NB4 (cell line): Measurements from ENCODE around the gene CD1D.

Experiments
- TF ChIP-seq, protein P1 (sequence below): IDR thresholded peaks from one replicate; pipeline ENCODE4 v1.5.1; 2012; ENCODE audit warnings: low read depth, low read length
- TF ChIP-seq, protein P2 (sequence below): IDR thresholded peaks from 2 replicates; pipeline ENCODE4 v1.6.1; 2011; ENCODE audit warnings: low read depth, low read length

DNA sequence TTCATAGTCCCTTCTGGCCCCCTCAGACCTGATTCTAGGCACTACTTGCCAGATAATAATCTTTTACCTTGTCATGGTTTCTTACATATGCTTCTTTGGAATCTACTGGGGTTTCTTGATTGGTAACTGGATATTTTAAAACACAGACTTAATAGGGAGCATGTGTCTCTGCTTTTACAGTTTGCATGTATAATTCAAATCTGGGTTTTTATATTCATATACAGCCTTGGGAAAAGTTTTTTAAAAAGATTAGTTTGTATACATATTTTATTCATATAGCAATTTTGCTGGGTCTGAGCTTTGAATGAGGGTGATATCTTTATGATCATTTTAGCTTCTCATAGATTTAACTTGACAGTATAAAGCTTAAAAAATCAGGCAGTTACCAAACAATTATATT is 21.1 kb upstream of the CD1D start:
- TF ChIP-seq, protein P1, sequence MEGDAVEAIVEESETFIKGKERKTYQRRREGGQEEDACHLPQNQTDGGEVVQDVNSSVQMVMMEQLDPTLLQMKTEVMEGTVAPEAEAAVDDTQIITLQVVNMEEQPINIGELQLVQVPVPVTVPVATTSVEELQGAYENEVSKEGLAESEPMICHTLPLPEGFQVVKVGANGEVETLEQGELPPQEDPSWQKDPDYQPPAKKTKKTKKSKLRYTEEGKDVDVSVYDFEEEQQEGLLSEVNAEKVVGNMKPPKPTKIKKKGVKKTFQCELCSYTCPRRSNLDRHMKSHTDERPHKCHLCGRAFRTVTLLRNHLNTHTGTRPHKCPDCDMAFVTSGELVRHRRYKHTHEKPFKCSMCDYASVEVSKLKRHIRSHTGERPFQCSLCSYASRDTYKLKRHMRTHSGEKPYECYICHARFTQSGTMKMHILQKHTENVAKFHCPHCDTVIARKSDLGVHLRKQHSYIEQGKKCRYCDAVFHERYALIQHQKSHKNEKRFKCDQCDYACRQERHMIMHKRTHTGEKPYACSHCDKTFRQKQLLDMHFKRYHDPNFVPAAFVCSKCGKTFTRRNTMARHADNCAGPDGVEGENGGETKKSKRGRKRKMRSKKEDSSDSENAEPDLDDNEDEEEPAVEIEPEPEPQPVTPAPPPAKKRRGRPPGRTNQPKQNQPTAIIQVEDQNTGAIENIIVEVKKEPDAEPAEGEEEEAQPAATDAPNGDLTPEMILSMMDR: no peak
- TF ChIP-seq, protein P2, sequence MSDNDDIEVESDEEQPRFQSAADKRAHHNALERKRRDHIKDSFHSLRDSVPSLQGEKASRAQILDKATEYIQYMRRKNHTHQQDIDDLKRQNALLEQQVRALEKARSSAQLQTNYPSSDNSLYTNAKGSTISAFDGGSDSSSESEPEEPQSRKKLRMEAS: no peak
